Neural cell (in vitro differentiated cells): Measurements from ENCODE around the gene ABCF2. TPM values are rescaled to one million over a fixed set of nuclear protein-coding genes. Genes with fewer than 3 reads are reported as not detected.
A peak's percentile ranks its signal among the peaks of the same experiment; 100 is the strongest.

ENCODE experiments used
- H2AFZ ChIP-seq: fragments of 200-600, 300-800 bp; sonication (generic), shearing (Covaris generic); 2 replicates; pipeline ENCODE4 v1.6.0; 2014; ENCODE audit warnings: low read depth, mild to moderate bottlenecking, antibody characterized with exemption, low read length, moderate library complexity
- H3F3A ChIP-seq: fragments of 200-600 bp; shearing (Covaris generic); 2 replicates; pipeline ENCODE4 v1.6.1; 2016; ENCODE audit warnings: mild to moderate bottlenecking, moderate library complexity, mixed read lengths, antibody characterized with exemption, low read length; ENCODE audit not compliant: insufficient read depth, poor library complexity, severe bottlenecking
- H3K27ac ChIP-seq: fragments of 200-600, 300-800 bp; sonication (generic), shearing (Covaris generic); 2 replicates; pipeline ENCODE4 v1.5.1; 2014; ENCODE audit warnings: mild to moderate bottlenecking, low read length, moderate library complexity
- H3K27me3 ChIP-seq: fragments of 300-800, 200-600 bp; sonication (generic), shearing (Covaris generic); 2 replicates; pipeline ENCODE4 v1.6.0; 2014; ENCODE audit warnings: mild to moderate bottlenecking, low read depth, low read length, moderate library complexity; ENCODE audit not compliant: insufficient read depth
- H3K36me3 ChIP-seq: fragments of 300-800, 200-600 bp; sonication (generic), shearing (Covaris generic); 2 replicates; pipeline ENCODE4 v1.5.1; 2014; ENCODE audit warnings: mild to moderate bottlenecking, antibody characterized with exemption, low read length, moderate library complexity; ENCODE audit not compliant: insufficient read depth
- H3K4me2 ChIP-seq: fragments of 300-800, 200-600 bp; sonication (generic), shearing (Covaris generic); 2 replicates; pipeline ENCODE4 v1.6.0; 2014; ENCODE audit warnings: mild to moderate bottlenecking, low read length
- H3K4me3 ChIP-seq: fragments of 300-800, 200-600 bp; sonication (generic), shearing (Covaris generic); 2 replicates; pipeline ENCODE4 v1.5.1; 2014; ENCODE audit warnings: mild to moderate bottlenecking, low read length, moderate library complexity
- H3K79me2 ChIP-seq: fragments of 200-600 bp; shearing (Covaris generic); replicated peaks from 2 replicates; pipeline ENCODE4 v1.6.0; 2014; ENCODE audit warnings: mild to moderate bottlenecking, low read length, moderate library complexity; ENCODE audit not compliant: insufficient read depth
- H3K9ac ChIP-seq: fragments of 300-800, 200-600 bp; sonication (generic), shearing (Covaris generic); 2 replicates; pipeline ENCODE4 v1.6.1; 2016; ENCODE audit warnings: mild to moderate bottlenecking, low read length, mixed read lengths
- H3K9me2 ChIP-seq: fragments of 200-600 bp; shearing (Covaris generic); 2 replicates; pipeline ENCODE4 v1.6.1; 2016; ENCODE audit warnings: mild to moderate bottlenecking, low read length, mixed read lengths; ENCODE audit not compliant: insufficient read depth
- H3K9me3 ChIP-seq: fragments of 200-600, 300-800 bp; sonication (generic), shearing (Covaris generic); 2 replicates; pipeline ENCODE4 v1.6.1; 2016; ENCODE audit warnings: mild to moderate bottlenecking, mixed run types, low read length, moderate library complexity, mixed read lengths
- H4K20me1 ChIP-seq: fragments of 200-600 bp; shearing (Covaris generic); 2 replicates; pipeline ENCODE4 v1.6.1; 2016; ENCODE audit warnings: mild to moderate bottlenecking, mixed run types; ENCODE audit not compliant: insufficient read depth
- CTCF ChIP-seq: fragments of 450-650 bp; IDR thresholded peaks from 2 replicates; pipeline ENCODE4 v1.5.1; 2014; ENCODE audit warnings: antibody characterized with exemption, mild to moderate bottlenecking, moderate library complexity; ENCODE audit not compliant: poor library complexity, severe bottlenecking
- EP300 ChIP-seq: fragments of 450-650 bp; conservative IDR thresholded peaks from 2 replicates; pipeline ENCODE4 v1.6.1; 2014; ENCODE audit warnings: antibody characterized with exemption, mild to moderate bottlenecking, moderate library complexity; ENCODE audit not compliant: poor library complexity, severe bottlenecking
- EZH2 ChIP-seq: fragments of 200-600, 300-800 bp; shearing (Covaris generic), sonication (generic); IDR thresholded peaks from 2 replicates; pipeline ENCODE4 v1.6.1; 2014; ENCODE audit warnings: antibody characterized with exemption, low read length, borderline replicate concordance, mild to moderate bottlenecking; ENCODE audit not compliant: insufficient read depth, poor library complexity, severe bottlenecking
- MXI1 ChIP-seq: fragments of 450-650 bp; conservative IDR thresholded peaks from 2 replicates; pipeline ENCODE4 v1.6.1; 2014; ENCODE audit warnings: antibody characterized with exemption, mild to moderate bottlenecking; ENCODE audit not compliant: poor library complexity, severe bottlenecking
- POLR2AphosphoS5 ChIP-seq: IDR thresholded peaks from 2 replicates; pipeline ENCODE4 v1.6.1; 2012
- RAD21 ChIP-seq: fragments of 450-650 bp; conservative IDR thresholded peaks from 2 replicates; pipeline ENCODE4 v1.6.1; 2014; ENCODE audit warnings: antibody characterized with exemption, mild to moderate bottlenecking, moderate library complexity
- SMC3 ChIP-seq: fragments of 450-650 bp; conservative IDR thresholded peaks from 2 replicates; pipeline ENCODE4 v1.6.1; 2014; ENCODE audit warnings: antibody characterized with exemption, mild to moderate bottlenecking, moderate library complexity; ENCODE audit not compliant: poor library complexity
- TAF1 ChIP-seq: IDR thresholded peaks from 2 replicates; pipeline ENCODE4 v1.6.1; 2012; ENCODE audit warnings: low read depth
- polyA plus RNA-seq: library from polyadenylated mRNA; depleted of rRNA; stranded (reverse); fragments of >200 nt; gene quantifications from 2 replicates; pipeline ENCODE4 v1.2.3, GENCODE V29; 2014
- TF ChIP-seq, protein P1 (sequence below): IDR thresholded peaks from 2 replicates; pipeline ENCODE4 v1.6.1; 2012; ENCODE audit warnings: borderline replicate concordance

The ABCF2 gene
- polyA plus RNA-seq, 1 donor from 2014 or later: 32.7 TPM

GRCh38 chr7:151274936-151275812, 48.2 kb upstream of the ABCF2 start:
- Histone ChIP-seq H2AFZ (no peak overlapping the region), H3K27me3 (no peaks in the 10 kb centered on the region), H4K20me1 (no peaks in the 10 kb centered on the region), H3K79me2 (no peaks in the 10 kb centered on the region), H3K36me3 (no peaks in the 10 kb centered on the region), H3K4me3 (peak overlapping the region; percentile 70), H3F3A (no peaks in the 10 kb centered on the region), H3K9me3 (no peaks in the 10 kb centered on the region), H3K27ac (no peak overlapping the region), H3K9me2 (no peaks in the 10 kb centered on the region), H3K4me2 (no peak overlapping the region), H3K9ac (no peak overlapping the region)
- TF ChIP-seq MXI1 (no peak), POLR2AphosphoS5 (no peak), RAD21 (no peak), SMC3 (no peak), EZH2 (no peak), EP300 (no peak), CTCF (no peak), TAF1 (no peak)
- TF ChIP-seq, protein P1, sequence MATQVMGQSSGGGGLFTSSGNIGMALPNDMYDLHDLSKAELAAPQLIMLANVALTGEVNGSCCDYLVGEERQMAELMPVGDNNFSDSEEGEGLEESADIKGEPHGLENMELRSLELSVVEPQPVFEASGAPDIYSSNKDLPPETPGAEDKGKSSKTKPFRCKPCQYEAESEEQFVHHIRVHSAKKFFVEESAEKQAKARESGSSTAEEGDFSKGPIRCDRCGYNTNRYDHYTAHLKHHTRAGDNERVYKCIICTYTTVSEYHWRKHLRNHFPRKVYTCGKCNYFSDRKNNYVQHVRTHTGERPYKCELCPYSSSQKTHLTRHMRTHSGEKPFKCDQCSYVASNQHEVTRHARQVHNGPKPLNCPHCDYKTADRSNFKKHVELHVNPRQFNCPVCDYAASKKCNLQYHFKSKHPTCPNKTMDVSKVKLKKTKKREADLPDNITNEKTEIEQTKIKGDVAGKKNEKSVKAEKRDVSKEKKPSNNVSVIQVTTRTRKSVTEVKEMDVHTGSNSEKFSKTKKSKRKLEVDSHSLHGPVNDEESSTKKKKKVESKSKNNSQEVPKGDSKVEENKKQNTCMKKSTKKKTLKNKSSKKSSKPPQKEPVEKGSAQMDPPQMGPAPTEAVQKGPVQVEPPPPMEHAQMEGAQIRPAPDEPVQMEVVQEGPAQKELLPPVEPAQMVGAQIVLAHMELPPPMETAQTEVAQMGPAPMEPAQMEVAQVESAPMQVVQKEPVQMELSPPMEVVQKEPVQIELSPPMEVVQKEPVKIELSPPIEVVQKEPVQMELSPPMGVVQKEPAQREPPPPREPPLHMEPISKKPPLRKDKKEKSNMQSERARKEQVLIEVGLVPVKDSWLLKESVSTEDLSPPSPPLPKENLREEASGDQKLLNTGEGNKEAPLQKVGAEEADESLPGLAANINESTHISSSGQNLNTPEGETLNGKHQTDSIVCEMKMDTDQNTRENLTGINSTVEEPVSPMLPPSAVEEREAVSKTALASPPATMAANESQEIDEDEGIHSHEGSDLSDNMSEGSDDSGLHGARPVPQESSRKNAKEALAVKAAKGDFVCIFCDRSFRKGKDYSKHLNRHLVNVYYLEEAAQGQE: no peak

- Histone ChIP-seq H3K27ac (no peak overlapping the region), H3K4me2 (no peak overlapping the region), H2AFZ (no peak overlapping the region), H3K36me3 (no peaks in the 10 kb centered on the region), H3K9ac (no peak overlapping the region), H3K9me2 (no peaks in the 10 kb centered on the region), H3K4me3 (no peak overlapping the region), H4K20me1 (no peaks in the 10 kb centered on the region), H3F3A (no peaks in the 10 kb centered on the region), H3K27me3 (no peaks in the 10 kb centered on the region), H3K79me2 (no peaks in the 10 kb centered on the region), H3K9me3 (no peaks in the 10 kb centered on the region)
- TF ChIP-seq TAF1 (no peak), MXI1 (no peak), SMC3 (no peak), RAD21 (no peak)
- TF ChIP-seq, protein P1: no peak
These were observed 47.4 kb upstream of the ABCF2 start for GRCh38 chr7:151274396-151274795.
